AG10803 (cell line): ENCODE measurements around the gene SMIM10L2A.

Source experiments
- DNase-seq: peaks from one replicate; pipeline ENCODE4 v3.0.0; 2010; ENCODE audit warnings: low read depth
- H3K4me3 ChIP-seq: 2 replicates; pipeline ENCODE4 v1.5.1; 2011; ENCODE audit warnings: mild to moderate bottlenecking, low read length, control low read depth
- TF ChIP-seq, protein P1 (sequence below): conservative IDR thresholded peaks from 2 replicates; pipeline ENCODE4 v1.5.1; 2011; ENCODE audit warnings: mild to moderate bottlenecking, low read length, control low read depth, inconsistent platforms

Gene SMIM10L2A

GRCh38 chrX:135432881-135433521 lies 11.3 kb downstream of the SMIM10L2A start:
- no peak overlapping the region for H3K4me3 ChIP-seq
- no peak for DNase-seq
- TF ChIP-seq, protein P1, sequence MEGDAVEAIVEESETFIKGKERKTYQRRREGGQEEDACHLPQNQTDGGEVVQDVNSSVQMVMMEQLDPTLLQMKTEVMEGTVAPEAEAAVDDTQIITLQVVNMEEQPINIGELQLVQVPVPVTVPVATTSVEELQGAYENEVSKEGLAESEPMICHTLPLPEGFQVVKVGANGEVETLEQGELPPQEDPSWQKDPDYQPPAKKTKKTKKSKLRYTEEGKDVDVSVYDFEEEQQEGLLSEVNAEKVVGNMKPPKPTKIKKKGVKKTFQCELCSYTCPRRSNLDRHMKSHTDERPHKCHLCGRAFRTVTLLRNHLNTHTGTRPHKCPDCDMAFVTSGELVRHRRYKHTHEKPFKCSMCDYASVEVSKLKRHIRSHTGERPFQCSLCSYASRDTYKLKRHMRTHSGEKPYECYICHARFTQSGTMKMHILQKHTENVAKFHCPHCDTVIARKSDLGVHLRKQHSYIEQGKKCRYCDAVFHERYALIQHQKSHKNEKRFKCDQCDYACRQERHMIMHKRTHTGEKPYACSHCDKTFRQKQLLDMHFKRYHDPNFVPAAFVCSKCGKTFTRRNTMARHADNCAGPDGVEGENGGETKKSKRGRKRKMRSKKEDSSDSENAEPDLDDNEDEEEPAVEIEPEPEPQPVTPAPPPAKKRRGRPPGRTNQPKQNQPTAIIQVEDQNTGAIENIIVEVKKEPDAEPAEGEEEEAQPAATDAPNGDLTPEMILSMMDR = no peak

GRCh38 chrX:135433531-135434257 lies 11.9 kb downstream of the SMIM10L2A start:
- H3K4me3 ChIP-seq = no peak overlapping the region
- TF ChIP-seq, protein P1 = no peak
- no peak for DNase-seq

DNA sequence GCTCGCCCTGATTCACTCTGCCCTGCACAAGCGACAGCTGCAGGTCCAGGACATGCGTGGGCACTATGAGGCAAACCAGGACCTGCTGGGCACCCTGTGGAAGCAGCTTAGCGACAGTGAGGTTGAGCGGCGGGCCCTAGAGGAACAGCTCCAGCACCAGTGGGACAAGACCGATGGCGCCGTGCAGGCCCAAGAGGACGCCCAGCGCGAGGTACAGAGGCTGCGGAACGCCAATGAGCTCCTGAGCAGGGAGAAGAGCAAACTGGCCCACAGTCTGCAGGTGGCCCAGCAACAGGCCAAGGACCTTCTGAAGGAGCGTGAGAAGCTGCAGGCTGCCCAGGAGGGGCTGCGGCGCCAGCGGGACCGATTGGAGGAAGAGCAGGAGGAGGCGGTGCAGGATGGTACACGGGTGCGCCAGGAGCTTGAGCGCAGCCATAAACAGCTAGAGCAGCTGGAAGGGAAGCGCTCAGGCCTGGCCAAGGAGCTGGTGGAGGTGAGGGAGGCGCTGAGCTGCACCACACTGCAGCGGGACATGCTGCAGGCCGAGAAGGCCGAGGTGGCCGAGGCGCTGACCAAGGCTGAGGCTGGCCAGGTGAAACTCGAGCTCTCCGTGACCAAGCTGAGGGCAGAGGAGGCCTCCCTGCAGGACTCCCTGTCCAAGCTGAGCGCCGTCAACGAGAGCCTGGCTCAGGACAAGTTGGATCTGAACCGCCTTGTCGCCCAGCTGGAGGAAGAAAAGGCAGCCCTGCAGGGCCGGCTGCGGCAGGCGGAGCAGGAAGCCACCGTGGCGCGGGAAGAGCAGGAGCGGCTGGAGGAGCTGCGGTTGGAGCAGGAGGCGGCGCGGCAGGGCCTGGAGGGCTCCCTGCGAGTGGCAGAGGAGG lies 12.8 kb downstream of the SMIM10L2A start:
- DNase-seq = no peak
- no peak overlapping the region for H3K4me3 ChIP-seq
- TF ChIP-seq, protein P1 = no peak

GRCh38 chrX:135435139-135435922 lies 13.6 kb downstream of the SMIM10L2A start:
- DNase-seq = no peak
- H3K4me3 ChIP-seq = no peak overlapping the region
- TF ChIP-seq, protein P1 = no peak

DNA sequence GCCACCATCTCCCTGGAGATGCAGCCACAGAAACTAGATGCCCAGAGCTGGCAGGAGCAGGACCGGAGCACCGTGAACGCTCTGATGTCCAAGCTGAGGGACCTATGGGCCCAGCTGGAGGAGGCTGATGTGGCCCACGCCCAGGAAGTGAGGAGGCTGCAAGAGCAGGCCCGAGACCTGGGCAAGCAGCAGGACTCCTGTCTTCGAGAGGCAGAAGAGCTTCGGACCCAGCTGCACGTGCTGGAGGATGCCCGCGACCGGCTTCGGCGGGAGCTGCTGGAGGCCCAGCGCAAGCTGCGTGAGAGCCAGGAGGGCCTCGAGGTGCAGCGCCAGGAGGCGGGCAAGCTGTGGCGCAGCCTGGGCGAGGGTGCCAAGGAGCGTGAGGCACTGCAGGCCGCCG lies 14.2 kb downstream of the SMIM10L2A start:
- no peak overlapping the region for H3K4me3 ChIP-seq
- TF ChIP-seq, protein P1 = no peak
- no peak for DNase-seq

DNA sequence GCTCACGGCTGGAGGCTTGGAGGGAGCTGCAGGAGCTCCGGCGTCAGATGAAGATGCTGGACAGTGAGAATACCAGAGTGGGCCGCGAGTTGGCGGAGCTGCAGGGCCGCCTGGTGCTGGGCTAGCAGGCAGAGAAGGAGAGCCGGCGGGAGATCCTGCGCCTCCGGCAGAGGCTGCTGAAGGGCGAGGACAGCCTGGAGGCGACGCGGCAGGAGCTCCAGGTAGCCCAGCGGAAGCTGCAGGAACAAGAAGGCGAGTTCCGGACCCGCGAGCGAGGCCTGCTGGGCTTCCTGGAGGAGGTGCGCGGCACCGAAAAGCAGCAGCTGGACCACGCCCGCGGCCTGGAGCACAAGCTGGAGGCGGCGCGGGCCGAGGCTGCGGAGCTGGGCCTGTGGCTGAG lies 14.7 kb downstream of the SMIM10L2A start:
- no peak overlapping the region for H3K4me3 ChIP-seq
- TF ChIP-seq, protein P1 = no peak
- DNase-seq = no peak
